RWPE1 (cell line): ENCODE measurements around the gene AIG1.

Experiments
- CTCF ChIA-PET: fragments of 350-600 bp; sonication (Branson Sonifier 250); formaldehyde crosslinking; extraction: SDS; loops from one replicate; lab custom pipeline; 2021; lab: Yijun Ruan, JAX
- POLR2A ChIA-PET: fragments of 400-600 bp; formaldehyde crosslinking; extraction: SDS; loops from one replicate; lab custom pipeline; 2020; ENCODE audit warnings: antibody characterized with exemption; ENCODE audit not compliant: low non-redundant PET; lab: Yijun Ruan, JAX
- DNase-seq: peaks from one replicate; pipeline ENCODE4 v3.0.0; 2012; ENCODE audit warnings: low spot score
- H3K27ac ChIP-seq: fragments of 450-650 bp; 2 replicates; pipeline ENCODE4 v1.5.1; 2017
- CTCF ChIP-seq: fragments of 450-650 bp; conservative IDR thresholded peaks from 2 replicates; pipeline ENCODE4 v1.5.1; 2017; ENCODE audit warnings: low read depth, mild to moderate bottlenecking

The AIG1 gene

GRCh38 chr6:143054329-143054728, 6.4 kb upstream of the AIG1 start:
- ChIA-PET POLR2A (interaction anchor here (0.6 kb wide), 1 partner anchor 22 kb away, joined by 3 read pairs; no protein-coding TSS in a partner anchor), CTCF (no interaction called here)
- no peak for DNase-seq
- no peak overlapping the region for H3K27ac ChIP-seq
- no peak for TF ChIP-seq CTCF

- H3K27ac ChIP-seq: no peak overlapping the region
- ChIA-PET CTCF (interaction anchor here (0.6 kb wide), 1 partner anchor 29 kb away, joined by 3 read pairs; no protein-coding TSS in a partner anchor), POLR2A (no interaction called here)
- no peak for TF ChIP-seq CTCF
- DNase-seq: no peak
These were observed 5.5 kb upstream of the AIG1 start for GRCh38 chr6:143055213-143055612.

DNA sequence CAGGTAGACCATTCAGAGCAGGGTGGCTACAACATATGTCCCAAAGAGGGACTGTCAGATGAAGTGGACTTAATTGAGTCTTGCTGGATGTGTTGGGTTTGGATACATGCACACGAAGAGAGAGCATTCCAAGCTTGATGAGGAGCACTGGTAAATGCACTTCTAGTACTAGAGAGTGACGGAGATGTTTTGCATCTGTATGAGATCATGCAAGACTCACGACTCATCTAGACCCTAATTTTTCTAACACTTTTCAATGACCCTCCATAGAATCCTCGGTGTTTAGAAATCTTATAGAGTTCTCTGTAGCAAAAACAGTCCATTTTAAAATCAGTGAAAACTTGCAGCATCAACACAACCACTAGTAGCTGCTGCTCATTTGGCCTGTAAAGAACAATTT, 4.8 kb upstream of the AIG1 start:
- POLR2A ChIA-PET: no interaction called here

GRCh38 chr6:143058987-143059386, 1.7 kb upstream of the AIG1 start:
- peak overlapping the region; percentile 65 for H3K27ac ChIP-seq
- CTCF ChIA-PET: no interaction called here
- no peak for TF ChIP-seq CTCF
- no peak for DNase-seq
- POLR2A ChIA-PET: no interaction called here

More for the DNA sequence above, 4.8 kb upstream of the AIG1 start:
- CTCF ChIA-PET: interaction anchor here (0.6 kb wide), 1 partner anchor 29 kb away, joined by 3 read pairs; no protein-coding TSS in a partner anchor
- DNase-seq: no peak
- H3K27ac ChIP-seq: no peak overlapping the region
- TF ChIP-seq CTCF: no peak

DNA sequence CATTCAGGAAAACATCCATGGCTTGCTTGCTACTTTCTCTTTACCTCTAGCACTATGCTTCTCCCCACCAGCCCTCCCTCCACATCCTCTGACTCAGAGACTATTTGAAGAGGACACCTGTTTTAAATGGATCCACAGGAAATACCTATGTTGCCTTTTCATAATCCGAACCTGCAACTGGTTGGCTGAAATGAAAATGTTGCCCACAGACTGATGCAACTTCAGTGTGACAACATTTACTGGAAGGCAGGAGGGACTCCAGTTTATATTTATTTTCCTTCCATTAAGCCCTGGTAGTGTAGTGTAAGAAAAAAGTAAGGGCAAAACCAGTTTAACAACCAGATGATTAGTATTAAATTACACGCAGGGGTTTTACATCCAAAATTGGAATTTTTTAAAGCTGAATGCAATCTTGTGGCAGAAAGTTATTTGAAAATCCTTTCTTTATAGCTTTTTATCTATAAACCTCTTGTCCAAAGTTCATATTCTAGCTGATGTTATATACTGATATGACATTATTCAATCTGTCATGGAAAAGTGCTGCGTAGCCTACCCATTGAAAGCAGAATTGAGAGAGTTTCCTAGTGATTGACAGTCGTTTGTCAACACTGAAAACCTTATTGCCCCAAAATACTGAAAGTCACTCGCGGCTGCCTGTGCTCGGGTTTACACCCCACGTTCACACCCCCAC, 881 bp upstream of the AIG1 start:
- POLR2A ChIA-PET: interaction anchor here (0.7 to 1.0 kb wide), 2 partner anchors 114 to 779 kb away, joined by 4 to 5 read pairs; no protein-coding TSS in a partner anchor
- H3K27ac ChIP-seq: peak overlapping the region; percentile 97
- DNase-seq: peak; percentile 87
- CTCF ChIA-PET: interaction anchor here (0.8 to 1.1 kb wide), 2 partner anchors 113 to 167 kb away, joined by 3 to 5 read pairs; no protein-coding TSS in a partner anchor
- no peak for TF ChIP-seq CTCF

DNA sequence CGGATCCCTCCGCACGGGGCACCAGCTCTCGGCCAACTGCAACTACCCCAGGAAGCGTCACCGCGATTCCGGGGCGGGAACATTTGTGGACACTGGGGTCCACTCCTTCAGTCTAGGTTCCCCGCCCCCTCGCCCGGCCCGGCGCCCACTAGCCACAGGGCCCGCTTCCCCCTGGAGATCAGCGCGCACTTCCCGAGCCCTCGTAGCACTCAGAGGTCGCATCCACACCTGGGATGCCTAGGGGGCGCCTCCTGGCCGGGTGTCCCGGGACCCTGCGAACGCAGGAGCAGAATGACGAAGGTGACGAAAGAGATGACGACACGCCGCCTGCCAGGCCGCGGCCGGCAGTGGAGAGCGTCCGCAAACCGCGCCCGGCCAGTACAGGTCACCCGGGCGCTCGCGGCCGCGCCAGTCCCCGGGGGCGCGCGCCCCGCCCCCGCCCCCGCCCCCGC, 309 bp upstream of the AIG1 start:
- ChIA-PET CTCF (interaction anchor here (0.6 to 1.1 kb wide), 4 partner anchors 114 to 586 kb away, joined by 3 to 5 read pairs (median 3); no protein-coding TSS in a partner anchor), POLR2A (interaction anchor here (0.7 to 1.0 kb wide), 2 partner anchors 115 to 780 kb away, joined by 4 to 5 read pairs; no protein-coding TSS in a partner anchor)
- DNase-seq: peak; percentile 75
- 0 out of 2 replicates have a peak, but pooled peaks have one; percentile 12 for TF ChIP-seq CTCF
- H3K27ac ChIP-seq: peak overlapping the region; percentile 97
